ENCODE data around the gene FAM237A.

- TF ChIP-seq CTCF (IDR thresholded peaks at IDR 0.05) (no peak), POLR2A (IDR thresholded peaks at IDR 0.05) (no peak)
Observed at GRCh38 chr2:206657087-206657486, 14.8 kb downstream of the FAM237A start.

All from adrenal gland (tissue), 5 donors.